ENCODE measurements around the gene LTB4R2. TPM values are rescaled to one million over a fixed set of nuclear protein-coding genes. Genes with fewer than 3 reads are reported as not detected.

Gene LTB4R2
- total and polyA plus RNA-seq, 2 donors (not counting 3 experiments of a cell fraction or from before 2014, with no cell fraction given): 5.5 to 13.1 TPM

GRCh38 chr14:24317141-24317928 lies 7.4 kb downstream of the LTB4R2 start:
- Histone ChIP-seq H4K20me1 (replicated peaks; ENCODE audit: control insufficient read depth, extremely low read depth, insufficient read depth, low read length) (no peaks in the 10 kb centered on the region), H3K27me3 (ENCODE audit: control insufficient read depth in 2 of 2, insufficient read depth in 2 of 2, low read length in 2 of 2) (no peaks in the 10 kb centered on the region), H3K79me2 (ENCODE audit: control insufficient read depth, insufficient read depth, low read length) (no peaks in the 10 kb centered on the region), H3K4me1 (ENCODE audit: control insufficient read depth, extremely low read depth, insufficient read depth, low read length) (peaks cover 52% of the 10 kb centered on the region), H3K9me3 (replicated peaks; ENCODE audit: control insufficient read depth, insufficient read depth, low read length) (no peaks in the 10 kb centered on the region), H3K4me2 (ENCODE audit: insufficient read depth, low read length) (no peak overlapping the region), H3K4me3 (replicated peaks in 1 of 3; ENCODE audit: insufficient read depth in 1 of 3, low read depth in 1 of 3, low read length in 3 of 3) (no peak overlapping the region), H3K9me1 (replicated peaks; ENCODE audit: control insufficient read depth, extremely low read depth, insufficient read depth, low read length) (no peaks in the 10 kb centered on the region), H2AFZ (ENCODE audit: low read depth, low read length) (no peak overlapping the region), H3K9ac (replicated peaks; ENCODE audit: extremely low read depth, insufficient read depth, low read length) (no peak overlapping the region), H3K27ac (ENCODE audit: insufficient read depth, low read depth, low read length) (no peak overlapping the region), H3K36me3 (ENCODE audit: control insufficient read depth in 2 of 2, extremely low read depth in 1 of 2, insufficient read depth in 2 of 2, low read length in 2 of 2) (peaks cover 0 to 7% of the 10 kb centered on the region in 2 experiments)
- BruUV-seq (replicated peaks): no TSS peak
- DNase-seq (ENCODE audit: low read depth, low spot score): no peak
- ChIA-PET POLR2A (no interaction called here), CTCF (interaction anchor here (0.7 to 1.7 kb wide), 10 partner anchors 9 to 119 kb away, joined by 3 to 9 read pairs (median 4); partner anchors contain the start of gene CIDEB)
- dilution Hi-C loops (cut with MboI; ENCODE audit: extremely low pct_ligation_motif_present, low sequenced_read_pairs) (no loop called here), intact Hi-C loops (cut with micrococcal nuclease) (no loop called here)
- TF ChIP-seq POLR2A (IDR thresholded peaks at IDR 0.05; ENCODE audit: low read depth, low read length) (peak; percentile 6), MYC (IDR thresholded peaks at IDR 0.05; ENCODE audit: low read depth, low read length) (no peak), EZH2 (IDR thresholded peaks at IDR 0.05; ENCODE audit: borderline replicate concordance, low read depth, low read length, severe bottlenecking) (no peak), JUN (IDR thresholded peaks at IDR 0.05; ENCODE audit: borderline replicate concordance, insufficient read depth, insufficient read length, low read depth) (peak; percentile 50), CTCF (IDR thresholded peaks at IDR 0.05; ENCODE audit: extremely low read depth in 1 of 2, insufficient read depth in 1 of 2, low read depth in 1 of 2, low read length in 2 of 2) (no peak), FOS (IDR thresholded peaks at IDR 0.05; ENCODE audit: borderline replicate concordance, insufficient read depth, low read length) (peak; percentile 33), GATA2 (IDR thresholded peaks at IDR 0.05; ENCODE audit: insufficient read depth, insufficient read length, low read depth, low read length) (no peak)
- peak; percentile 56 for FAIRE-seq

Measured in endothelial cell of umbilical vein (primary cell).